ENCODE data around the gene INHBC.

INHBC gene

DNA sequence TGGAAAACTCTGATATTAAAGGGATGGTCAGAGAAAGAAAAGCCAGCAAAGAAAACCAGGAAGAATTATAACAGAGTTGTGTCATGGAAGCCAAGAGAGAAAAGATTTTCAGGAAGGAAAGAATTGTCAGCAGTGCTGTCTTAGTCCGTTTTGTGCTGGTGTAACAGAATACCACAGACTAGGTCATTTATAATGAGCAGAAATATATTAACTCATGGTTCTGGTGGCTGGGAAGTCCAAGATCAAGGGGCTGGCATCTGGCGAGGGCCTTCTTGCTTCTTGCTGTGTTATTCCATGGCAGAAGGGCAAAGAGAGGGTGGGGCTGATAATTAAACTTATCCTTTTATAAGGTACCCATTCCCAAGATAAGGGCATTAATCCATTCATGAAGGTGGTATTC, 14.1 kb downstream of the INHBC start:
- in situ Hi-C loops (cut with HindIII; ENCODE audit: low sequenced_read_pairs): no loop called here

DNA sequence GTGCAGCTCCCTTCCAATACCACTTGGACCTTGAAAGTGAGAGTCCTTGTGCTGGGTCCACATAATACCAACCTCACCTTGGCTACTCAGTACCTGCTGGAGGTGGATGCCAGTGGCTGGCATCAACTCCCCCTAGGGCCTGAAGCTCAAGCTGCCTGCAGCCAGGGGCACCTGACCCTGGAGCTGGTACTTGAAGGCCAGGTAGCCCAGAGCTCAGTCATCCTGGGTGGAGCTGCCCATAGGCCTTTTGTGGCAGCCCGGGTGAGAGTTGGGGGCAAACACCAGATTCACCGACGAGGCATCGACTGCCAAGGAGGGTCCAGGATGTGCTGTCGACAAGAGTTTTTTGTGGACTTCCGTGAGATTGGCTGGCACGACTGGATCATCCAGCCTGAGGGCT, 14.8 kb downstream of the INHBC start:
- in situ Hi-C loops (cut with HindIII; ENCODE audit: low sequenced_read_pairs): no loop called here
- DNase-seq (ENCODE audit: low read depth, low spot score): no peak

More for the DNA sequence above, 14.1 kb downstream of the INHBC start:
- TF ChIP-seq CTCF (IDR thresholded peaks at IDR 0.05; ENCODE audit: low read depth, low read length): no peak
- H3K4me3 ChIP-seq (ENCODE audit: low read depth, low read length): no peak overlapping the region
- DNase-seq (ENCODE audit: low read depth, low spot score): no peak

GRCh38 chr12:57450057-57450456, 15.5 kb downstream of the INHBC start:
- TF ChIP-seq CTCF (IDR thresholded peaks at IDR 0.05; ENCODE audit: low read depth, low read length): no peak
- in situ Hi-C loops (cut with HindIII; ENCODE audit: low sequenced_read_pairs): no loop called here
- DNase-seq (ENCODE audit: low read depth, low spot score): no peak

More for the DNA sequence above, 14.8 kb downstream of the INHBC start:
- TF ChIP-seq CTCF (IDR thresholded peaks at IDR 0.05; ENCODE audit: low read depth, low read length): no peak
- no peak overlapping the region for H3K4me3 ChIP-seq (ENCODE audit: low read depth, low read length)

DNA sequence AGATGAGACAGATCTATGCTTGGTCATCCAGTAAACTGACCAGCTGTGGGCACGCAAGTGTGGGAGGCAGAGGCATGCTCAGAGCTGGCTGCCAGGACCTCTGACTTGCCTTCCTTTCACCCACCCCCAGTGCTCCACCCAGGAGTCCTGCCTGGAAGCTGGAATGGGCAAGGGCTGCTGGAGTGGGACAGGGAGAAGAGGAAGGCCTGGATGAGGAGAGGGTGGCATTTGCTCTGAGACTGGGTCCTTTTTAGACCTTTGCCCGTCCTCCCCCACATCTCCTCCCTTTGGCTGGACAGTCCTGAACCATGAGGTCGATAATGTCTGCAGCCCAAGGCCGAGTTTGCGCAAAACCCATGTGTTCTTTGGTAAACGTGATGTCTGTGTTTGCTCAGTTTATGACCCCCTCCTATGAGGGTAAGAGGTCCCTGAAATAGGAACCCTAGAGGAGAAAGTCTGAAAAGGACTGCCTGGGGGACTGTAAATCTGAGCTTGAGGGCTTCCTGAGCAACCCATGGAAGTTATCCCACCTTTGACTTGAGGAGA, 16.7 kb downstream of the INHBC start:
- no peak for DNase-seq (ENCODE audit: low read depth, low spot score)
- no peak for TF ChIP-seq CTCF (IDR thresholded peaks at IDR 0.05; ENCODE audit: low read depth, low read length)
- in situ Hi-C loops (cut with HindIII; ENCODE audit: low sequenced_read_pairs): no loop called here
- H3K4me3 ChIP-seq (ENCODE audit: low read depth, low read length): no peak overlapping the region

More at GRCh38 chr12:57450057-57450456, 15.5 kb downstream of the INHBC start:
- H3K4me3 ChIP-seq (ENCODE audit: low read depth, low read length): no peak overlapping the region

DNA sequence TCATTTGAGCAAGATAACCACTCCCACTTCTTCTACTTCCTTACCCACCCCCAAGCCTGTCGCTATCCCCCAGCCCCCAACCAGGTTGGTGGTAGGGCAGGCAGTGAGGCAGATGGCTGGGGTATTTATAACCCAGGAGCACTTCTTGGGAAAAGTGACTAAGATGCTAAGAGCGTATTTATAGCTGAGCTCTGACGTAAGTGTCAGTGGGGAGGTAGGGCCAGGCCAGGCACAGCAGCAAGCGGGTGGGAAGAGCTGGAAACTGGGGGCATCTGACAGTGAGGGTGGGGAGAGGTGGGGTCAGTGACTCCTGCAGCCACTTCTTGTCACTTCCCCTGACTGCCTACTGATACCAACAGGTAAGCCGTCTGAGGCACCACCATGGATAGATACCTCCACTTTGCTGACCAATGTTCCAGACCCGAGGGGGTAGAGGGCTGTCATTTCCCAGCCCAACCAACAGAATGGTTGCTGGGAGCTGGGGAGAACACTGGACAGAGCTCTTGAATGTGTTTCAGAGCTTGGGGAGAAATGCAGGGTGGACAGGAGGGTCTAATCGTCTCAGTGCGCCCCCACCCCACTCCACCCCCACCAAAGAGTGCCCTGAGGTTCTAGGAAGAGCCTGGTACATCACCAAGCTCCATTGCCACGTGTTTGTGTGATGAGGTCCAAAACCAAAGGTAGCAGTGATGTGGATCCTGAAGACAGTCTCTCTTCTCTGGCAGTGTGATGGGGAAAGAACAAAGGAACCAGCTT, 17.8 kb downstream of the INHBC start:
- in situ Hi-C loops (cut with HindIII; ENCODE audit: low sequenced_read_pairs): no loop called here
- DNase-seq (ENCODE audit: low read depth, low spot score): peak; percentile 90
- no peak overlapping the region for H3K4me3 ChIP-seq (ENCODE audit: low read depth, low read length)
- TF ChIP-seq CTCF (IDR thresholded peaks at IDR 0.05; ENCODE audit: low read depth, low read length): no peak

GRCh38 chr12:57452937-57453509, 18.4 kb downstream of the INHBC start:
- DNase-seq (ENCODE audit: low read depth, low spot score): peak; percentile 77
- in situ Hi-C loops (cut with HindIII; ENCODE audit: low sequenced_read_pairs): no loop called here
- peak; percentile 97 for TF ChIP-seq CTCF (IDR thresholded peaks at IDR 0.05; ENCODE audit: low read depth, low read length)
- no peak overlapping the region for H3K4me3 ChIP-seq (ENCODE audit: low read depth, low read length)
